HL-60 (cell line): Measurements from ENCODE around the gene TMEM239.

Source experiments
- CTCF ChIP-seq: IDR thresholded peaks from one replicate; pipeline ENCODE4 v1.5.1; 2011; ENCODE audit warnings: low read length, control low read depth, inconsistent platforms; ENCODE audit not compliant: insufficient read depth
- GABPA ChIP-seq: IDR thresholded peaks from 2 replicates; pipeline ENCODE4 v1.6.1; 2012; ENCODE audit warnings: low read depth
- POLR2AphosphoS5 ChIP-seq: IDR thresholded peaks from 2 replicates; pipeline ENCODE4 v1.6.1; 2012; ENCODE audit warnings: low read depth
- REST ChIP-seq: IDR thresholded peaks from 2 replicates; pipeline ENCODE4 v1.6.1; 2012; ENCODE audit warnings: low read depth; ENCODE audit not compliant: insufficient replicate concordance
- SPI1 ChIP-seq: IDR thresholded peaks from 2 replicates; pipeline ENCODE4 v1.6.1; 2012; ENCODE audit warnings: low read depth, mild to moderate bottlenecking, borderline replicate concordance

GRCh38 chr20:2845607-2846006 lies 29.4 kb downstream of the TMEM239 start:
- no peak for TF ChIP-seq CTCF
- TF ChIP-seq SPI1 = no peak
- TF ChIP-seq POLR2AphosphoS5 = no peak
- TF ChIP-seq REST = no peak
- TF ChIP-seq GABPA = no peak
